GM12878 (cell line): ENCODE data around the gene PAPOLG. TPM values are rescaled to one million over a fixed set of nuclear protein-coding genes. Genes with fewer than 3 reads are reported as not detected.

ENCODE experiments used
- BHLHE40 ChIP-seq, 2 experiments: fragments of 450-650 bp in 1 of 2; IDR thresholded peaks; 2 replicates each; pipeline ENCODE4 v1.6.1; 2011 to 2017; ENCODE audit warnings: low read depth in 2 of 2, borderline replicate concordance in 1 of 2, improper control_type of control experiment in 1 of 2, low read length in 1 of 2, mild to moderate bottlenecking in 1 of 2
- CBX5 ChIP-seq: sonication (generic); IDR thresholded peaks from 2 replicates; pipeline ENCODE4 v1.6.1; 2016; ENCODE audit warnings: low read depth, moderate library complexity, mild to moderate bottlenecking, inconsistent platforms
- CEBPB ChIP-seq, 2 experiments: fragments of 150-350 bp in 1 of 2; IDR thresholded peaks; 2 replicates each; pipeline ENCODE4 v1.6.1; 2012 to 2014; ENCODE audit warnings: low read depth in 2 of 2, low read length in 2 of 2, borderline replicate concordance in 1 of 2, inconsistent platforms in 1 of 2
- EGR1 ChIP-seq, 2 experiments: IDR thresholded peaks; 1 replicate in 1 of 2; 2 replicates in 1 of 2; pipeline ENCODE4 v1.6.1; 2011 to 2012; ENCODE audit warnings: low read depth in 2 of 2, low read length in 2 of 2, borderline replicate concordance in 1 of 2, mild to moderate bottlenecking in 1 of 2, moderate library complexity in 1 of 2
- FOXK2 ChIP-seq: fragments of 450-650 bp; IDR thresholded peaks from 2 replicates; pipeline ENCODE4 v1.6.1; 2017; ENCODE audit warnings: mild to moderate bottlenecking, moderate library complexity
- HCFC1 ChIP-seq: fragments of 150-350 bp; IDR thresholded peaks from 2 replicates; pipeline ENCODE4 v1.6.1; 2014; ENCODE audit warnings: low read length
- HDAC6 ChIP-seq: fragments of 200-600 bp; sonication (generic); IDR thresholded peaks from one replicate; pipeline ENCODE4 v1.8.0; 2017; ENCODE audit warnings: antibody characterized with exemption; ENCODE audit not compliant: unreplicated experiment
- HDGF ChIP-seq: fragments of 450-650 bp; IDR thresholded peaks from 2 replicates; pipeline ENCODE4 v1.6.1; 2016; ENCODE audit warnings: antibody characterized with exemption
- MYB ChIP-seq: fragments of 150-350 bp; IDR thresholded peaks from 2 replicates; pipeline ENCODE4 v1.6.1; 2014; ENCODE audit warnings: mild to moderate bottlenecking, low read depth, low read length, borderline replicate concordance
- NR2C2 ChIP-seq: IDR thresholded peaks from 2 replicates; pipeline ENCODE4 v1.6.1; 2011; ENCODE audit warnings: borderline replicate concordance, low read depth; ENCODE audit not compliant: control insufficient read depth, insufficient read length
- PAX8 ChIP-seq: fragments of 450-650 bp; IDR thresholded peaks from 2 replicates; pipeline ENCODE4 v1.6.1; 2017; ENCODE audit warnings: mild to moderate bottlenecking, moderate library complexity
- POLR2A ChIP-seq: IDR thresholded peaks from 2 replicates; pipeline ENCODE4 v1.6.1; 2011; ENCODE audit warnings: low read depth, mild to moderate bottlenecking, low read length
- POU2F2 ChIP-seq: IDR thresholded peaks from 3 replicates; pipeline ENCODE4 v1.6.1; 2011; ENCODE audit warnings: low read depth, mild to moderate bottlenecking, low read length, borderline replicate concordance
- SUPT20H ChIP-seq: IDR thresholded peaks from 2 replicates; pipeline ENCODE4 v1.6.1; 2011; ENCODE audit warnings: low read depth, mild to moderate bottlenecking, low read length, moderate library complexity, borderline replicate concordance; ENCODE audit not compliant: control insufficient read depth
- YY1 ChIP-seq: IDR thresholded peaks from 2 replicates; pipeline ENCODE4 v1.6.1; 2011; ENCODE audit warnings: low read depth, mild to moderate bottlenecking, low read length
- ZBED1 ChIP-seq: IDR thresholded peaks from 2 replicates; pipeline ENCODE4 v1.6.1; 2016; ENCODE audit warnings: borderline replicate concordance
- ZNF207 ChIP-seq: fragments of 450-650 bp; IDR thresholded peaks from 2 replicates; pipeline ENCODE4 v1.6.1; 2014; ENCODE audit warnings: antibody characterized with exemption, mild to moderate bottlenecking, borderline replicate concordance
- ZNF384 ChIP-seq: IDR thresholded peaks from 2 replicates; pipeline ENCODE4 v1.6.1; 2012; ENCODE audit warnings: low read depth, mild to moderate bottlenecking, low read length, improper control_type of control experiment, borderline replicate concordance
- polyA plus RNA-seq, 11 experiments: library from polyadenylated mRNA; depleted of rRNA in 4 of 11; unstranded in 6 of 11; stranded (reverse) in 5 of 11; fragments of >200 nt; fragmentation: Nextera tagmentation in 4 of 11; fragmentation: Illumina TruSeq in 1 of 11; extraction: Ambion mirVana in 4 of 11; extraction: Trizol in 1 of 11; gene quantifications; 1 replicate in 1 of 11; 2 replicates in 10 of 11; pipeline versions ENCODE4 v1.2.1 to v1.2.3, GENCODE V29; 2011 to 2016; ENCODE audit warnings: inconsistent platforms in 2 of 11, missing spikeins in 2 of 11, low read depth in 1 of 11
- total RNA-seq, 4 experiments: library from RNA; depleted of rRNA in 3 of 4; stranded (reverse); fragments of >200 nt in 3 of 4; fragmentation: Illumina TruSeq in 1 of 4; extraction: Trizol in 1 of 4; gene quantifications; 2 replicates each; pipeline versions ENCODE4 v1.2.1 to v1.2.3, GENCODE V29; 2013 to 2021
- TF ChIP-seq, protein P1 (sequence below): fragments of 450-650 bp; formaldehyde crosslinking; IDR thresholded peaks from 2 replicates; pipeline ENCODE4 v1.5.0; 2022; ENCODE audit warnings: mild to moderate bottlenecking, missing genetic modification characterization
- TF ChIP-seq, protein P2 (sequence below): fragments of 150-350 bp; IDR thresholded peaks from 2 replicates; pipeline ENCODE4 v1.6.1; 2014; ENCODE audit warnings: mild to moderate bottlenecking, low read depth, low read length
- TF ChIP-seq, protein P3 (sequence below): IDR thresholded peaks from 2 replicates; pipeline ENCODE4 v1.6.1; 2012; ENCODE audit warnings: low read depth, low read length, improper control_type of control experiment
- TF ChIP-seq, protein P4 (sequence below): fragments of 450-650 bp; IDR thresholded peaks from 2 replicates; pipeline ENCODE4 v1.6.1; 2018; ENCODE audit warnings: borderline replicate concordance, mild to moderate bottlenecking; ENCODE audit not compliant: partially characterized antibody

The PAPOLG gene
- total and polyA plus RNA-seq, 10 of the 15 experiments (the other 5 are each of a cell fraction or from before 2014, with no cell fraction given) = 4.2 to 15.8 (median 10.7) TPM

DNA sequence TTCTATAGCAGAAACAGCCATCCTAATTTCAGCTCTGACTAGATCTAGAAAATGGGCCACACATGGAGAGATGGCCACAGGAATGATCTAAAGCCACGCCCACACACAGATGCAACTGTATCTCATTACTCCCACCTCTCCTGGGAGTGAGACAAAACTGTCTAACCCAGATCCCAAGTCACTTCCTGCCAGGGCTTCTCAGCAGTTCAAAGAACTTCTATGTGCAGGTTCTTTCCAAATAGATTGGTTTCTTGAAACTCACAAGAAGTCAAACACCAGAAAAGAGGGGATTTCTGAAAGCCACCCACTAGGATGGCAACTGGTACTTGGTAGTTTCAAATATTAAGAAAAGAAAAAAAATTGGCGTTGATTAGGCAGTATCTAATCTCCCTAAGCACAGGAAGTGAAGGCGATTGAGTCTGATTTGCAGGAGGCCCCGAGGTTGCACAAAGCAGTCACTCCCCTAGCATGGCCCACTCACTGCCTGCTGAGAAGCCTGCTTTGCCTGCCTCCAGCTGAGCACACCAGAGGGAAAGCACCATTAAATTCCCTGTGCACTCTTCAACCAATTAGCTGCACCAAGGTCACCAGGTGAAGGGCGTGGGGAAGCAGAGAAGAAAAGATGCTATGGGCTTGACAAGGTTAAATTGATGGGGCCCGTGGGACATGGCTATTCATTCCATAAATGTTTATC lies 51.1 kb downstream of the PAPOLG start (continued):
- TF ChIP-seq ZNF384 (no peak), HDGF (no peak), CEBPB (IDR thresholded peaks at IDR 0.05; ENCODE audit: borderline replicate concordance in 1 of 2, low read depth in 2 of 2, low read length in 2 of 2) (no peak), ZNF207 (no peak), POU2F2 (peak; percentile 67; the same call in 2 of the 3 replicates), CBX5 (0 out of 2 replicates have a peak, but pooled peaks have one; percentile 18), HDAC6 (no peak), FOXK2 (no peak), MYB (no peak), YY1 (0 out of 2 replicates have a peak, but pooled peaks have one; percentile 8), HCFC1 (0 out of 2 replicates have a peak, but pooled peaks have one; percentile 20), ZBED1 (no peak), BHLHE40 (IDR thresholded peaks at IDR 0.05; ENCODE audit: borderline replicate concordance in 1 of 2, low read depth in 2 of 2, low read length in 1 of 2) (peak in 1 of 2 experiments; percentile 28; a peak in 1 of 4 replicates), POLR2A (0 out of 2 replicates have a peak, but pooled peaks have one; percentile 6), PAX8 (no peak), SUPT20H (no peak), NR2C2 (no peak), EGR1 (IDR thresholded peaks at IDR 0.05; ENCODE audit: borderline replicate concordance in 1 of 2, low read depth in 2 of 2, low read length in 2 of 2) (peak in 1 of 2 experiments; percentile 16; a peak in 1 of 3 replicates)
- TF ChIP-seq, protein P1, sequence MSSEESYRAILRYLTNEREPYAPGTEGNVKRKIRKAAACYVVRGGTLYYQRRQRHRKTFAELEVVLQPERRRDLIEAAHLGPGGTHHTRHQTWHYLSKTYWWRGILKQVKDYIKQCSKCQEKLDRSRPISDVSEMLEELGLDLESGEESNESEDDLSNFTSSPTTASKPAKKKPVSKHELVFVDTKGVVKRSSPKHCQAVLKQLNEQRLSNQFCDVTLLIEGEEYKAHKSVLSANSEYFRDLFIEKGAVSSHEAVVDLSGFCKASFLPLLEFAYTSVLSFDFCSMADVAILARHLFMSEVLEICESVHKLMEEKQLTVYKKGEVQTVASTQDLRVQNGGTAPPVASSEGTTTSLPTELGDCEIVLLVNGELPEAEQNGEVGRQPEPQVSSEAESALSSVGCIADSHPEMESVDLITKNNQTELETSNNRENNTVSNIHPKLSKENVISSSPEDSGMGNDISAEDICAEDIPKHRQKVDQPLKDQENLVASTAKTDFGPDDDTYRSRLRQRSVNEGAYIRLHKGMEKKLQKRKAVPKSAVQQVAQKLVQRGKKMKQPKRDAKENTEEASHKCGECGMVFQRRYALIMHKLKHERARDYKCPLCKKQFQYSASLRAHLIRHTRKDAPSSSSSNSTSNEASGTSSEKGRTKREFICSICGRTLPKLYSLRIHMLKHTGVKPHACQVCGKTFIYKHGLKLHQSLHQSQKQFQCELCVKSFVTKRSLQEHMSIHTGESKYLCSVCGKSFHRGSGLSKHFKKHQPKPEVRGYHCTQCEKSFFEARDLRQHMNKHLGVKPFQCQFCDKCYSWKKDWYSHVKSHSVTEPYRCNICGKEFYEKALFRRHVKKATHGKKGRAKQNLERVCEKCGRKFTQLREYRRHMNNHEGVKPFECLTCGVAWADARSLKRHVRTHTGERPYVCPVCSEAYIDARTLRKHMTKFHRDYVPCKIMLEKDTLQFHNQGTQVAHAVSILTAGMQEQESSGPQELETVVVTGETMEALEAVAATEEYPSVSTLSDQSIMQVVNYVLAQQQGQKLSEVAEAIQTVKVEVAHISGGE (CRISPR knock-in tag) = no peak
- TF ChIP-seq, protein P2, sequence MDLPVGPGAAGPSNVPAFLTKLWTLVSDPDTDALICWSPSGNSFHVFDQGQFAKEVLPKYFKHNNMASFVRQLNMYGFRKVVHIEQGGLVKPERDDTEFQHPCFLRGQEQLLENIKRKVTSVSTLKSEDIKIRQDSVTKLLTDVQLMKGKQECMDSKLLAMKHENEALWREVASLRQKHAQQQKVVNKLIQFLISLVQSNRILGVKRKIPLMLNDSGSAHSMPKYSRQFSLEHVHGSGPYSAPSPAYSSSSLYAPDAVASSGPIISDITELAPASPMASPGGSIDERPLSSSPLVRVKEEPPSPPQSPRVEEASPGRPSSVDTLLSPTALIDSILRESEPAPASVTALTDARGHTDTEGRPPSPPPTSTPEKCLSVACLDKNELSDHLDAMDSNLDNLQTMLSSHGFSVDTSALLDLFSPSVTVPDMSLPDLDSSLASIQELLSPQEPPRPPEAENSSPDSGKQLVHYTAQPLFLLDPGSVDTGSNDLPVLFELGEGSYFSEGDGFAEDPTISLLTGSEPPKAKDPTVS = no peak
- TF ChIP-seq, protein P3, sequence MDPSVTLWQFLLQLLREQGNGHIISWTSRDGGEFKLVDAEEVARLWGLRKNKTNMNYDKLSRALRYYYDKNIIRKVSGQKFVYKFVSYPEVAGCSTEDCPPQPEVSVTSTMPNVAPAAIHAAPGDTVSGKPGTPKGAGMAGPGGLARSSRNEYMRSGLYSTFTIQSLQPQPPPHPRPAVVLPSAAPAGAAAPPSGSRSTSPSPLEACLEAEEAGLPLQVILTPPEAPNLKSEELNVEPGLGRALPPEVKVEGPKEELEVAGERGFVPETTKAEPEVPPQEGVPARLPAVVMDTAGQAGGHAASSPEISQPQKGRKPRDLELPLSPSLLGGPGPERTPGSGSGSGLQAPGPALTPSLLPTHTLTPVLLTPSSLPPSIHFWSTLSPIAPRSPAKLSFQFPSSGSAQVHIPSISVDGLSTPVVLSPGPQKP = no peak
- TF ChIP-seq, protein P4, sequence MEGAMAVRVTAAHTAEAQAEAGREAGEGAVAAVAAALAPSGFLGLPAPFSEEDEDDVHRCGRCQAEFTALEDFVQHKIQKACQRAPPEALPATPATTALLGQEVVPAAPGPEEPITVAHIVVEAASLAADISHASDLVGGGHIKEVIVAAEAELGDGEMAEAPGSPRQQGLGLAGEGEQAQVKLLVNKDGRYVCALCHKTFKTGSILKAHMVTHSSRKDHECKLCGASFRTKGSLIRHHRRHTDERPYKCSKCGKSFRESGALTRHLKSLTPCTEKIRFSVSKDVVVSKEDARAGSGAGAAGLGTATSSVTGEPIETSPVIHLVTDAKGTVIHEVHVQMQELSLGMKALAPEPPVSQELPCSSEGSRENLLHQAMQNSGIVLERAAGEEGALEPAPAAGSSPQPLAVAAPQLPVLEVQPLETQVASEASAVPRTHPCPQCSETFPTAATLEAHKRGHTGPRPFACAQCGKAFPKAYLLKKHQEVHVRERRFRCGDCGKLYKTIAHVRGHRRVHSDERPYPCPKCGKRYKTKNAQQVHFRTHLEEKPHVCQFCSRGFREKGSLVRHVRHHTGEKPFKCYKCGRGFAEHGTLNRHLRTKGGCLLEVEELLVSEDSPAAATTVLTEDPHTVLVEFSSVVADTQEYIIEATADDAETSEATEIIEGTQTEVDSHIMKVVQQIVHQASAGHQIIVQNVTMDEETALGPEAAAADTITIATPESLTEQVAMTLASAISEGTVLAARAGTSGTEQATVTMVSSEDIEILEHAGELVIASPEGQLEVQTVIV = no peak
